Measurements from ENCODE around the gene PIP5KL1.

DNA sequence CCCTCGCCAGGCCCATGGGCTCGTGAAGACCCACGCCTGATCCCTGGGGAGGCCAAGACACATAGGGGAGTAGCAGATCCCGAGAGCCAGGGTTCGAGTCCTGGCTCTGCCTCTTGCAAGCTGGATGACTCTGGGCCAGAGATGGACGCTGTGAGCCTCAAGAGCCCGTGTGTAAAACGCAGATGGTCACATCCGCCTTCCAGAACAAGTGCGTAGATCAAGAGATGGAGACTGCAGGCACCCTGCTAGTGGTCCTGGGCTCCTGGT lies 22.0 kb downstream of the PIP5KL1 start:
- no peak for TF ChIP-seq SPI1 (IDR thresholded peaks at IDR 0.05; ENCODE audit: low read depth, low read length)
- TF ChIP-seq POLR2AphosphoS5 (IDR thresholded peaks at IDR 0.05; ENCODE audit: low read depth, low read length): no peak
- no peak for TF ChIP-seq POLR2A (IDR thresholded peaks at IDR 0.05; ENCODE audit: low read depth, low read length)
- TF ChIP-seq TAF1 (IDR thresholded peaks at IDR 0.05; ENCODE audit: low read depth, low read length): no peak
- no peak for TF ChIP-seq POU2F2 (IDR thresholded peaks at IDR 0.05; ENCODE audit: low read depth, low read length)
